HEK293T (cell line): ENCODE data around the gene SLC16A11.

Experiments
- ARNT ChIP-seq: fragments of 450-650 bp; IDR thresholded peaks from 2 replicates; pipeline ENCODE4 v1.6.1; 2017; ENCODE audit warnings: mild to moderate bottlenecking
- BHLHE40 ChIP-seq: fragments of 450-650 bp; IDR thresholded peaks from 2 replicates; pipeline ENCODE4 v1.6.1; 2016; ENCODE audit warnings: mild to moderate bottlenecking, moderate library complexity, borderline replicate concordance
- ELF4 ChIP-seq: fragments of 450-650 bp; IDR thresholded peaks from 2 replicates; pipeline ENCODE4 v1.6.1; 2017; ENCODE audit warnings: antibody characterized with exemption
- FOXA1 ChIP-seq: fragments of 450-650 bp; IDR thresholded peaks from 2 replicates; pipeline ENCODE4 v1.6.1; 2016; ENCODE audit warnings: mild to moderate bottlenecking
- FOXK2 ChIP-seq: fragments of 450-650 bp; IDR thresholded peaks from 2 replicates; pipeline ENCODE4 v1.6.1; 2016; ENCODE audit warnings: mild to moderate bottlenecking
- HDGF ChIP-seq: fragments of 450-650 bp; IDR thresholded peaks from 2 replicates; pipeline ENCODE4 v1.6.1; 2017; ENCODE audit warnings: antibody characterized with exemption, borderline replicate concordance
- LEF1 ChIP-seq: fragments of 450-650 bp; IDR thresholded peaks from 2 replicates; pipeline ENCODE4 v1.6.1; 2017; ENCODE audit warnings: mild to moderate bottlenecking, borderline replicate concordance
- NFRKB ChIP-seq: fragments of 450-650 bp; IDR thresholded peaks from 2 replicates; pipeline ENCODE4 v1.6.1; 2016; ENCODE audit warnings: mild to moderate bottlenecking, moderate library complexity
- SUZ12 ChIP-seq: fragments of 450-650 bp; IDR thresholded peaks from 2 replicates; pipeline ENCODE4 v1.6.1; 2016; ENCODE audit warnings: mild to moderate bottlenecking
- TARDBP ChIP-seq: fragments of 450-650 bp; IDR thresholded peaks from 2 replicates; pipeline ENCODE4 v1.6.1; 2016
- ZNF384 ChIP-seq: fragments of 450-650 bp; IDR thresholded peaks from 2 replicates; pipeline ENCODE4 v1.6.1; 2016

- TF ChIP-seq NFRKB (no peak), FOXA1 (no peak), BHLHE40 (no peak), FOXK2 (no peak), TARDBP (no peak), HDGF (no peak), LEF1 (no peak), ZNF384 (no peak), ELF4 (no peak), ARNT (no peak), SUZ12 (no peak)
Observed at GRCh38 chr17:7016418-7016817, 27.5 kb downstream of the SLC16A11 start.
